Measurements from ENCODE around the gene RGN.
"Not testable (repeated sequence)": the region's sequence is repeated elsewhere in the genome, so short reads cannot be mapped to it uniquely, and the experiment has no call there.

The RGN gene

GRCh38 chrX:47093248-47093647 lies 15.0 kb downstream of the RGN start:
- peak; percentile 61 for TF ChIP-seq CTCF (IDR thresholded peaks at IDR 0.05)
- no peak for TF ChIP-seq ZFX (IDR thresholded peaks at IDR 0.05; ENCODE audit: borderline replicate concordance)
- no peak overlapping the region for H3K27ac ChIP-seq

GRCh38 chrX:47093860-47094259 lies 15.6 kb downstream of the RGN start:
- TF ChIP-seq ZFX (IDR thresholded peaks at IDR 0.05; ENCODE audit: borderline replicate concordance) (no peak), CTCF (IDR thresholded peaks at IDR 0.05) (no peak)
- no peak overlapping the region for H3K27ac ChIP-seq

GRCh38 chrX:47097018-47097417 lies 18.8 kb downstream of the RGN start:
- no peak overlapping the region for H3K27ac ChIP-seq
- TF ChIP-seq CTCF (IDR thresholded peaks at IDR 0.05) (no peak), ZFX (IDR thresholded peaks at IDR 0.05; ENCODE audit: borderline replicate concordance) (no peak)

- TF ChIP-seq CTCF (IDR thresholded peaks at IDR 0.05) (no peak), ZFX (IDR thresholded peaks at IDR 0.05; ENCODE audit: borderline replicate concordance) (no peak)
- no peak overlapping the region for H3K27ac ChIP-seq
These were observed 20.3 kb downstream of the RGN start for GRCh38 chrX:47098338-47099094.

- TF ChIP-seq CTCF (IDR thresholded peaks at IDR 0.05) (no peak), ZFX (IDR thresholded peaks at IDR 0.05; ENCODE audit: borderline replicate concordance) (no peak)
- H3K27ac ChIP-seq = no peak overlapping the region
These were observed 23.0 kb downstream of the RGN start for GRCh38 chrX:47101206-47101605.

- H3K27ac ChIP-seq = not testable (repeated sequence)
These were observed 32.8 kb downstream of the RGN start for GRCh38 chrX:47110936-47111615.

- TF ChIP-seq ZFX (IDR thresholded peaks at IDR 0.05; ENCODE audit: borderline replicate concordance) (no peak), CTCF (IDR thresholded peaks at IDR 0.05) (no peak)
- H3K27ac ChIP-seq = no peak overlapping the region
These were observed 34.2 kb downstream of the RGN start for GRCh38 chrX:47112316-47112954.

- H3K27ac ChIP-seq = not testable (repeated sequence)
These were observed 38.4 kb downstream of the RGN start for GRCh38 chrX:47116551-47117110.

GRCh38 chrX:47124466-47124865 lies 46.2 kb downstream of the RGN start:
- H3K27ac ChIP-seq = not testable (repeated sequence)
